CD4-positive, alpha-beta T cell treated with Interferon gamma for 1 hour (primary cell): ENCODE data around the gene JUP.

ENCODE experiments used
- DNase-seq: peaks from one replicate; pipeline ENCODE4 v3.0.0-alpha.2; 2020

The JUP gene

DNA sequence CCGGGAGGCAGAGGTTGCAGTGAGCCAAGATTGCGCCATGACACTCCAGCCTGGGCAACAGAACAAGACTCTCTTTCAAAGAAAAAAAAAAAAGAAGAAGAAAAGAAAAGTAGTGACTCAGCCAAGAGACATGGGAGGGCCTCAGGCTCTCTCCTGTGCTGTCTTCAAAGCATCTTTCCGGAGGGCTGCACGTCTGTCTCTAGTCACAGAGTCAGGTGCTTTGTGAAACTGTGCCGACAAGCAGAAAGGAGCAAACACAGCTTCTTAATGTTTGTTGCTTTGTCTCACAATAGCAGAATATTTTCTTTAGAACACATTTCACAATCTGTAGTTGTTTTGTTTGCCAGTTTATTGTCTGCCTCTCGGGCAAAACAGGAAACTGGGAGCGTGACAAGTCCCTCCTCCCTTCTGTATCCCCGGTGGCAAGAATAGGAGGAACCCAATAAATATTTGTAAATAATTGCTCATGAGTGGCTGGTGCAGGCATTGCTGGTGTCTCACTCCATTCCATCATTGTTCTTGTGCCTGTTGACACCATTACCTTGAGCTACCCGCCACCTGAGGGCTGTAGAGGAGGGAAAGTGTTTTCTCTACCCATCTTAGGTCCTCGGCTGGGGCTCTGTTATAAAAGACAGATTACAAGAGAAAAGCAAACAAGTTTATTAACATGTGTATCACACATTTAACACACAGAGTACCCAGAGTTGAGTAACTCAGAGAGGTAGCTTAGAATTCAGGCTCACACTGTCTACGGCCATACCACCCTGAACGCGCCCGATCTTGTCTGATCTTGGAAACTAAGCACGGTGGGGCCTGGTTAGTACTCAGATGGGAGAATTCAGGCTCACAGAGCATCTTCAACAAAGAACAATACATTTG, 68.9 kb downstream of the JUP start:
- DNase-seq: no peak

DNA sequence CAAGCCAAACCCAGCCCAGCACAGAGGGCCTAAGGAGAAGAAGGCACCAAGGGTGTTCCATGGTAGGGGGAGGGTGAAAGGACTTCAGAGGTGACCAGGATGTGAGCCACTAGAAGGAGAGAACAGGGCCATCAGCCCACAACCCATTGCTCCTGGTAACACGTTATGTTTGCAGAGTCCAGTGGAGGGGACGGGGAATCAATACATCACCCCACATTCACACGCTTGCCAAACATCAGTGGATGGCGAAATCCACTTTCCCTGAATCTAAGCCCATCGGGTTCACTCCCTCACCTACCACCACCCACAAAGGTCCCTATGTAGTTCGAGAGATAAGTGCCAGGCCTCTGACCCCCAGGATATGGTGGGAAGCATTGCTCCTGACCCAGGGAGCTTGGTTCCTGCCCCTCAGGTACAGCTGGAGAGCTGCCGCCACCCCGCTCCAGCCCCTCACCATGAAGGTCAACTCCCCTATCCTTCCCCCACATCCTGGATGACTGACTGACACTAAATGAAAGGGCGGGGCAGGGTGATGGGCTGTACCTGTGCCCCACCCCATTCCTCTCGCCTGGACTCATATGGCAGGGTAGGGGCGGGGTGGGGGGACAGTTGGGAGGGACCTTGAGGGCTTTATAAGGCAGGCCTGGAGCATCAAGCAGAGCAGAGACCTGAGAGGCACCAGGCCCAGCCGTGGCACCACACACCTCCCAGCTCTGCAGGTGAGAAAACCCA, 74.7 kb downstream of the JUP start, which contains the start of gene GAST:
Gene GAST (plus strand): TSS at position 663 of the 732 bp plus-strand sequence. CDS start 3,106 bp downstream, outside the sequence.
- no peak for DNase-seq

DNA sequence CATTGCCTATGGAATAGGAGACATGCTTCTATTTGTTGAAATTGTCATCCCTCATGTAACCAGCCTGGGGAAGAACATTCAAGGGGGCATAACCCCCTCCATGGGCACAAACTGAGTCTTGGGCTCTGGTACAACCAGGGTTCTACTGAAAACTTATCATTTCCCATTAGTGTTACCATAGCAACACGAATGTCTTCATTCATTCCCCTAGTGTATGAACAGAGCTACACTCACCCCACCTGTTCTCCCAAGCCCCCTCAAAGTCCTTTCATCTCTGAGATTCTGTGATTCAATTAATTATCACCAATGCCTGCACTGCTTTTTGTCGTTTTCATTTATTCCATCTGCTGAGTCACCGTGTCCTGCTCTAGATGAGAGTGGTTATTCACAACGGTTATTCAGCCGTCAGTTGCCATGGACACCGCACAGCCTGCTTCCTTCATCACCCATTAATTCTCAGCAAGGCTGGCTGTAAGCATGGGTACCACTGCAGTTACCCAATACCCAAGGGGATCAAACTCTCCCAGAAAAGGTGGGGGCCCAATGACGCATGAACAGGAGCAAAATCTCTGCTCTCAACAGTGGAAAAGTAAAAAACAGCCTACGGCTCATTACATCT, 75.9 kb downstream of the JUP start:
- DNase-seq: no peak

DNA sequence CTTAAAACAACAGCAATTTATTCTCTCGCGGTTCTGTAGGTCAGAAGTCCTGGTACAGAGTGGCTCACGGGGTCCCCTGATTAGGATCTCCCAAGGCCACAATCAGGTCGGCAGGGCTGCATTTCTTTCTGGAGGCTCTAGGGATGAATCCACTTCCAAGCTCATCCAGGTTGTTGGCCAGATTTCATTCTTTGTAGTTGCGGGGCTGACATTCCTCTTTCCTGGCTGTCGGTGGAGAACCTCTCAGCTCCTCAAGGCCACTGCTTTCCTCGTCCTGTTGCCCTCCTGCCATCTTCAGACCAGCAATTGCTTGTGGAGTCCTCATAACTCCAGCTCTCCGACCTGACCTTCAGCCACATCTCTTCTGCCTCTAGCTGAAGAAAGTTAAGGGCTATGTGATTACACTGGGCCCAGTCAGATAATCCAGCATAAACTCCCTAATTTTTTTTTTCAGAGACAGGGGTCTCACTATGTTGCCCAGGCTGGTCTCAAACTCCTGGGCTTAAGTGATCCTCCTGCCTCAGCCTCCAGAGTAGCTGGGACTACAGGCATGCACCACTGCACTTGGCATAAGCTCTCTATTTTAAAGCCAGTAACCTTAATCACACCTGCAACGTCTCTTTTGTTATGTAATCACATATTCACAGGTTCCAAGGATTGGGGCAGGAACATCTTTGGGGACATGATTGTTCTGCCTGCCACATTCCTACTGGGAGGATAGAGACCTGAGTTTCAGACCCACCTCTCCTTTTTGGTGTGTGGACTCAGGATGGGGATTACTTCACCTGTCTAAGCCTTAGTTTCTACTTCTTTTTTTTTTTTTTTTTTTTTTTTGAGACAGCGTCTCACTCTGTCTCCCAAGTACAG, 78.5 kb downstream of the JUP start:
- no peak for DNase-seq

DNA sequence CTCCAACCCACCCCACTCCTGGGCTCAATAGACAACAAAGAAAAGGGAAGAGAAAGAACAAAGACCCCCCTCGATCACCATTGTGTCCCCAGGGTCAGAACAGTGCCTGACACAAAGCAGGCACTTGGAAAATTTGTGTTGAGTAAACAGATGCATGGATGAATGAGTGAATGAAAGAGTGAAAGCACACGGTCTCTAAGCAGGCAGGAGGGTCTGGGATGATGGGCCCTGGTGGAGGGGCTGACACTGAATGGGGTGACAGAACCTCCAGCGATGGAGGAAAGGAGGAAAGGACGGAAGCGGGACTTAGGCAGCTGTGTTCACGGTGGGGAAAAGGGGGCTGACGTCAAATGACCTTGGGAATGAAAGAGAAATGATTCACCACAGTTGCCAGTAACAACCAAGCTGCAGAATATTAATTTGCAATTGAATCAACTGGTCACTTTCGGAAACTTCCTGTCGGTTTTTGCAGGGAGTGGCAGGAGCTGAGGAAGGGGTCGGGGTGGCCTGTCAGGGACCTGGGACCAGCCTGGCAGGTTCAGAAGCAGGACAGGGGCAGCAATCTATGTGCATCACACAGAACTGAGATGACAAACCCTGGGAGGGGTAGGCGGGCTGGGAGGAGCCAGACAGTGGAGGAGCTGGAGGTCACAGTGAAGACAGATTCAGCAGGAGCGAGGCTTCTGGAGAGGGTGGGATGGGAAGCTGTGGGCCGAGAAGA, 81.1 kb downstream of the JUP start:
- DNase-seq: no peak
